CD4-positive, alpha-beta T cell (primary cell): ENCODE measurements around the gene PACSIN2. TPM values are rescaled to one million over a fixed set of nuclear protein-coding genes. Genes with fewer than 3 reads are reported as not detected.

ENCODE experiments used
- ATAC-seq: fragments of 200-7000 bp; cut with Tn5 transposase; one replicate; pipeline ENCODE4 v1.10.0; 2022; ENCODE audit warnings: mild to moderate bottlenecking; ENCODE audit not compliant: poor library complexity
- CTCF ChIA-PET: fragments of 350-600 bp; sonication (Branson Sonifier 250); formaldehyde crosslinking; loops from one replicate; lab custom pipeline; 2021; ENCODE audit warnings: antibody characterized with exemption, inconsistent platforms; lab: Charles Lee
- POLR2A ChIA-PET: fragments of 350-600 bp; sonication (Branson Sonifier 250); formaldehyde crosslinking; loops from one replicate; lab custom pipeline; 2021; ENCODE audit warnings: antibody characterized with exemption, inconsistent platforms; lab: Charles Lee
- DNase-seq, 14 experiments: peaks; one replicate each; pipeline ENCODE4 v3.0.0-alpha.2; 2013 to 2020; ENCODE audit warnings: mixed read lengths in 2 of 14
- H3K27ac ChIP-seq, 2 donors: one replicate each; pipeline versions ENCODE4 v1.5.1 to v1.7.0; 2013; ENCODE audit warnings: low read length in 2 of 2, low read depth in 1 of 2, mild to moderate bottlenecking in 1 of 2
- H3K27me3 ChIP-seq, 2 experiments: 1 replicate in 1 of 2; 2 replicates in 1 of 2; pipeline versions ENCODE4 v1.6.1 to v1.7.0; 2013; ENCODE audit warnings: low read length in 2 of 2, control low read depth in 1 of 2, mild to moderate bottlenecking in 1 of 2, moderate library complexity in 1 of 2; ENCODE audit not compliant: insufficient read depth in 2 of 2, control insufficient read depth in 1 of 2
- H3K36me3 ChIP-seq: one replicate; pipeline ENCODE4 v1.6.1; 2013; ENCODE audit warnings: low read length, control low read depth; ENCODE audit not compliant: insufficient read depth
- H3K4me1 ChIP-seq: one replicate; pipeline ENCODE4 v1.6.1; 2013; ENCODE audit warnings: low read length, control low read depth; ENCODE audit not compliant: insufficient read depth
- H3K4me3 ChIP-seq: one replicate; pipeline ENCODE4 v1.5.1; 2013; ENCODE audit warnings: mild to moderate bottlenecking, low read length, moderate library complexity
- H3K9me3 ChIP-seq, 2 experiments: 1 replicate in 1 of 2; 2 replicates in 1 of 2; pipeline versions ENCODE4 v1.6.1 to v1.7.0; 2013; ENCODE audit warnings: low read length in 2 of 2, mild to moderate bottlenecking in 2 of 2, control low read depth in 1 of 2, moderate library complexity in 1 of 2; ENCODE audit not compliant: control insufficient read depth in 1 of 2, insufficient read depth in 1 of 2
- H3K27ac Mint-ChIP-seq: one replicate; pipeline ENCODE4 v1.8.0; 2020; ENCODE audit warnings: mixed read lengths
- H3K27me3 Mint-ChIP-seq: one replicate; pipeline ENCODE4 v1.8.0; 2021; ENCODE audit warnings: mixed read lengths
- H3K36me3 Mint-ChIP-seq: one replicate; pipeline ENCODE4 v1.8.0; 2021; ENCODE audit warnings: low read depth, mixed read lengths
- H3K4me1 Mint-ChIP-seq: one replicate; pipeline ENCODE4 v1.8.0; 2021; ENCODE audit warnings: low read depth, mixed read lengths
- H3K4me3 Mint-ChIP-seq: one replicate; pipeline ENCODE4 v1.8.0; 2020; ENCODE audit warnings: mild to moderate bottlenecking, mixed read lengths
- H3K9me3 Mint-ChIP-seq: one replicate; pipeline ENCODE4 v1.8.0; 2020; ENCODE audit warnings: mixed read lengths
- CTCF ChIP-seq: fragments of 200-600 bp; IDR thresholded peaks from one replicate; pipeline ENCODE4 v1.8.0; 2022; ENCODE audit warnings: antibody characterized with exemption, mild to moderate bottlenecking
- intact Hi-C, 2 experiments: fragments of 100-400 bp; cut with DNase I in 1 of 2; cut with micrococcal nuclease in 1 of 2; formaldehyde crosslinking; loops; one replicate each; pipeline versions ENCODE4 v1.15.1 to v1.9.0; 2023 to 2025; cut with DNase I, micrococcal nuclease
- total RNA-seq, 174 experiments: library from RNA in 2 of 174; stranded (reverse) in 2 of 174; gene quantifications; one replicate each; pipeline ENCODE4 v1.2.3 and lab custom pipeline; 2021 to 2026

Gene PACSIN2
- total RNA-seq, 2 experiments from 2014 or later = 23.3 to 25.5 TPM

- ATAC-seq (no peak), DNase-seq (no peak)
- TF ChIP-seq CTCF = no peak
- H3K27me3 ChIP-seq = no peaks in the 10 kb centered on the region
- Mint-ChIP-seq H3K4me3 (no peak overlapping the region), H3K36me3 (peaks cover 17% of the 10 kb centered on the region), H3K27ac (no peak overlapping the region), H3K4me1 (no peaks in the 10 kb centered on the region), H3K9me3 (no peaks in the 10 kb centered on the region), H3K27me3 (no peaks in the 10 kb centered on the region)
- intact Hi-C loops = no loop called here
- no peak overlapping the region for H3K27ac ChIP-seq
- H3K4me1 ChIP-seq = no peaks in the 10 kb centered on the region
- H3K4me3 ChIP-seq = no peak overlapping the region
- POLR2A ChIA-PET = no interaction called here
- H3K9me3 ChIP-seq = no peaks in the 10 kb centered on the region
- CTCF ChIA-PET = no interaction called here
- peaks cover 14% of the 10 kb centered on the region for H3K36me3 ChIP-seq
Measured at GRCh38 chr22:43053176-43053575, 38.2 kb upstream of the PACSIN2 start.

GRCh38 chr22:43050995-43051394 lies 36.0 kb upstream of the PACSIN2 start:
- intact Hi-C loops = no loop called here
- POLR2A ChIA-PET = interaction anchor here (0.6 kb wide), 1 partner anchor 246 kb away, joined by 3 read pairs; no protein-coding TSS in a partner anchor
- TF ChIP-seq CTCF = no peak
- Mint-ChIP-seq H3K9me3 (no peaks in the 10 kb centered on the region), H3K36me3 (peaks cover 20% of the 10 kb centered on the region), H3K27ac (no peak overlapping the region), H3K27me3 (no peaks in the 10 kb centered on the region), H3K4me1 (no peaks in the 10 kb centered on the region), H3K4me3 (no peak overlapping the region)
- no peak overlapping the region for H3K27ac ChIP-seq
- no peaks in the 10 kb centered on the region for H3K9me3 ChIP-seq
- CTCF ChIA-PET = no interaction called here
- peaks cover 18% of the 10 kb centered on the region for H3K36me3 ChIP-seq
- DNase-seq = no peak
- H3K4me1 ChIP-seq = no peaks in the 10 kb centered on the region
- no peak overlapping the region for H3K4me3 ChIP-seq
- H3K27me3 ChIP-seq = no peaks in the 10 kb centered on the region
- ATAC-seq = no peak

GRCh38 chr22:43047605-43048004 lies 32.7 kb upstream of the PACSIN2 start:
- Histone ChIP-seq H3K27me3 (no peaks in the 10 kb centered on the region), H3K36me3 (peaks cover 15% of the 10 kb centered on the region), H3K4me3 (no peak overlapping the region), H3K27ac (no peak overlapping the region), H3K9me3 (no peaks in the 10 kb centered on the region), H3K4me1 (no peaks in the 10 kb centered on the region)
- Mint-ChIP-seq H3K4me3 (no peak overlapping the region), H3K27me3 (no peaks in the 10 kb centered on the region), H3K4me1 (no peaks in the 10 kb centered on the region), H3K36me3 (peaks cover 15% of the 10 kb centered on the region), H3K9me3 (no peaks in the 10 kb centered on the region), H3K27ac (no peak overlapping the region)
- POLR2A ChIA-PET = no interaction called here
- intact Hi-C loops = no loop called here
- TF ChIP-seq CTCF = no peak
- ATAC-seq (no peak), DNase-seq (no peak)
- CTCF ChIA-PET = no interaction called here
